Right cardiac atrium (tissue), 5 donors: ENCODE measurements around the gene SGF29. TPM values are rescaled to one million over a fixed set of nuclear protein-coding genes. Genes with fewer than 3 reads are reported as not detected.

Source experiments
- ATAC-seq, 2 donors: fragments of 200-7000 bp; cut with Tn5 transposase; one replicate each; pipeline versions ENCODE4 v1.8.0 to v1.9.1; 2020; ENCODE audit warnings: moderate library complexity in 2 of 2, mild to moderate bottlenecking in 1 of 2
- DNase-seq, 3 donors: peaks; one replicate each; pipeline ENCODE4 v3.0.0-alpha.2; 2020
- H3K27ac ChIP-seq: one replicate; pipeline ENCODE4 v1.5.1; 2013; ENCODE audit warnings: mild to moderate bottlenecking, low read length, control low read depth, moderate library complexity
- H3K27me3 ChIP-seq: one replicate; pipeline ENCODE4 v1.6.1; 2013; ENCODE audit not compliant: control insufficient read depth, insufficient read depth
- H3K4me1 ChIP-seq: one replicate; pipeline ENCODE4 v1.6.1; 2013; ENCODE audit warnings: low read length; ENCODE audit not compliant: control insufficient read depth, insufficient read depth
- H3K4me3 ChIP-seq: one replicate; pipeline ENCODE4 v1.5.1; 2013; ENCODE audit warnings: low read length, control low read depth
- H3K9me3 ChIP-seq: one replicate; pipeline ENCODE4 v1.6.1; 2013; ENCODE audit warnings: low read length; ENCODE audit not compliant: control insufficient read depth
- WGBS: extraction: QIAGEN DNeasy Blood & Tissue Kit; methylation state at CpG from one replicate; pipeline ENCODE4 v1.1.7; 2013; 5-methylcytosine and 5-hydroxymethylcytosine counted together
- intact Hi-C, 4 donors: fragments of 100-400 bp; cut with DNase I; formaldehyde crosslinking; loops; one replicate each; pipeline versions ENCODE4 v1.11.0 to v1.14.0; 2022 to 2023
- polyA plus RNA-seq: library from polyadenylated mRNA; stranded (reverse); fragments of 200-250 nt; gene quantifications from one replicate; pipeline ENCODE4 v1.2.3, GENCODE V29; 2013
- total RNA-seq, 4 donors: library from RNA; stranded (reverse); fragmentation: NEBNext Ultra II Directional; extraction: Animal tissue kit (Norgen Biotek cat#: 25700); gene quantifications; one replicate each; pipeline ENCODE4 v1.2.1, GENCODE V29; 2021
- donor health status: healthy with polysubstance abuse.
- donor health status: DM: no; HTN: yes; CAD: no.
- donor health status: DM: no; HTN: no; CAD: no.
- donor health status: DM: no; HTN: yes; CAD: no; lungs with severe emphysema.
- donor health status: DM: yes; HTN: yes; CAD: no.

The SGF29 gene
- total and polyA plus RNA-seq, 5 donors: 13.8 to 21.4 (median 18.2) TPM

DNA sequence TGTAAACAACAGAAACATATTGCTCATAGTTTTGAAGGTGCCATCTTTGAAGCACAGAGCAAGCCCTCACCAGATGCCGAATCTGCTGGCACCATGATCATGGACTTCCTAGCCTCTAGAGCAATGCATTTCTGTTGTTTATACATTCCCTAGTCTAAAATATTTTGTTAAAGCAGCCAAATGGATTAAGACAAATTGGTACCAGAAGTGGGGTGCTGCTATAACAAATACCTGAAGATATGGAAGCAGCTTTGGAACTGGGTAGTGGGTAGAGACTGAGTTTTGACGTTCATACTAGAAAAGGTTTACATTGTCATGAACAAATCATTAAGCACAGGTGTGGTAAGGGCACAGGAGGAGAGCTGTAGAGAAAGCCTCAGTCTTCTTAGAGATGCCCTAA, 13.6 kb downstream of the SGF29 start:
- Histone ChIP-seq H3K27me3 (no peaks in the 10 kb centered on the region), H3K9me3 (no peaks in the 10 kb centered on the region), H3K4me1 (no peaks in the 10 kb centered on the region), H3K4me3 (no peak overlapping the region), H3K27ac (no peak overlapping the region)
- intact Hi-C loops: no loop called here
- ATAC-seq (no peak), DNase-seq (no peak)
- 100% methylated on average over 2 of the region's 2 CpGs for WGBS

DNA sequence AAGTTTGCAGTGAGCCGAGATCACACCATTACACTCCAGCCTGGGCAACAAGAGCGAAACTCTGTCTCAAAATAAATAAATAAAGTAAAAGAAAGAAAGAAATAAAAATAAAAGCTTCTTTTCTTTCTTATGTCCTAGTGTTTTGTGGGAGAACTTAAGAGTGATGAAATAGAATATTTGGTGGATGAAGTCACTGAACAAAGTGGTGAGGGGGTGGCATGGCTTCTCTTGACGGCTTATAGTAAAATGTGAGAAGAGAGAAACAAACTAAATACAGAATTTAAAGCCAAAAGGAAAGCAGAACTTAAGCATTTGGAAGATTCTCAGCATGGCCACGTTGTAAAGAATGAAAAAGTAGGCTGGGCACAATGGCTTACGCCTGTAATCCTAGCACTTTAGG, 15.3 kb downstream of the SGF29 start:
- no peaks in the 10 kb centered on the region for H3K9me3 ChIP-seq
- ATAC-seq (no peak), DNase-seq (no peak)
- H3K27ac ChIP-seq: no peak overlapping the region
- 88% methylated on average over 5 of the region's 5 CpGs for WGBS
- peaks cover 11% of the 10 kb centered on the region for H3K4me1 ChIP-seq
- H3K27me3 ChIP-seq: no peaks in the 10 kb centered on the region
- intact Hi-C loops: no loop called here
- no peak overlapping the region for H3K4me3 ChIP-seq

DNA sequence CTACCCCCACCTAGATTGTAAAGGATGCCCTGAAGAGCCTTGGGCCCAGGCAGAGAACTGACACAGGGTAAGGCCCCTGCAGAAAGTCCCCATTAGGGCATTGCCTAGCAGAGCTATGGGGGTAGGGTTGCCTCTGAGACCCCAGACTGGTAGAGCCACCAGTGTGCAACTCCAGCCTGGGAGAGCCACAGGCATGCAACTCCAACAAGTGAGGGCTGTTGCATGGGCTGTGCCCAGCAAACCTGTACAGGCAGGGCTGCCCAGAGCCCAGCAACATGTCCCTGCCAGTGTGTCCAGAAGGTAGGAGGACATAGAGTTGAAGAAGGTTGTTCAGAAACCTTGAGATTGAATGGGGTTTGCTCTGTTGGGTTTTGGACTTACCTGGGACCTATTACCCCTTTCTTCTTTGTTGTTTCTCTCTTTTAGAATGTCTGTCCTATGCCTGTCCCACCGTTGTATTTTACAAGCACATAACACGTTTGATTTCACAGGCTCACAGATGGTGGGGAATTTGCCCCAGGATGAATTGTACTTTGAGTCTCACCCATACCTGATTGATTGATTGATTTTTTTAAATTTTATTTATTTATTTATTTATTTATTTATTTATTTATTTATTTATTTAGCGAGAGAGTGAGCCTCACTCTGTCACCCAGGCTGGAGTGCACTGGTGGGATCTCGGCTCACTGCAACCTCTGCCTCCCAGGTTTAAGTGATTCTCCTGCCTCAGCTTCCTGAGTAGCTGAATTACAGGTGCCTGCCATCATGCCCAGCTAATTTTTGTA, 16.4 kb downstream of the SGF29 start:
- peaks cover 14% of the 10 kb centered on the region for H3K4me1 ChIP-seq
- intact Hi-C loops: no loop called here
- no peak for DNase-seq
- 98% methylated on average over 4 of the region's 4 CpGs for WGBS
- no peak for ATAC-seq
- no peaks in the 10 kb centered on the region for H3K27me3 ChIP-seq
- H3K4me3 ChIP-seq: no peak overlapping the region
- H3K27ac ChIP-seq: no peak overlapping the region
- H3K9me3 ChIP-seq: no peaks in the 10 kb centered on the region

DNA sequence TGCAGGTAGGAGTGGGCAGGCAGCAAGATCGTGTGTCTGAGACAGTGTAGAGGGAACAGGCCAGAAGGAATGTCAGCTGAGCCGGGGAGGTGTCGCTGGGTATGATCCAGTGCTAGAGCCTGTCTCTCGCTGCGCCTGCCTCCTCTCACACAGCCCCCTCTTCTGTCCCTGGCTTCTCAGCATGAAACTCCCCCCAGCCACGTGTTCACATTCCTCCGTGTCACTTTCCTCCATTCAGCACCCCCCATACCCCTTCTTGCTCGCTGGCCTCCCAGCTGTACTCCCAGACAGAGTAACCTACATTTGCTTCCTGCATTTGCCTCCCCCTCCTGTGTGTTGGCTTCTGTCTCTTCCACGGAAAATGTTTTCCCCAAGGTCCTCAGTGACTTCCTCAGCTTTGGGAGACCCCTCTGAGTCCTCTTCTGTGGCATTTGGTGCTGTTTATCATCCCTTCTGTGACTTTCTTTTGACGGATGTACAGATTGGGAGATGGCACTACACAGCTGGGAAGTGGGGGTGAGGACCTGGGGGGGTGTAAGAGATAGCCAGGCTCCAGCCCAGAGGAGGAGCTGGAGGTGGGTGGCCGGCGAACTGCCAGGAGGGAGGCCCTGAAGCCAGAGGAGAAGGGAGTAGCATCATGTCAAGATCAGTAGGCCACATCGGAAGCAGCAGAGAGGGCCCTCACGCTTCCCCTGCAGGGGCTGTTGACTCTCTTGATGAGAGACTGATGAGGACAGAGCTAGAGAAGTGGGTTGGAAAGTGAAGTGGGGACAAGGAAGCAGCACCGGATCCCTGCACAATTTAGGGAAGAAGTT, 19.2 kb downstream of the SGF29 start:
- Histone ChIP-seq H3K4me1 (peaks cover 14% of the 10 kb centered on the region), H3K4me3 (no peak overlapping the region), H3K27me3 (no peaks in the 10 kb centered on the region), H3K9me3 (no peaks in the 10 kb centered on the region), H3K27ac (peak overlapping the region; percentile 40)
- ATAC-seq: peak; percentile 90 to 92
- peak; percentile 46 to 84 (median 82) for DNase-seq
- WGBS: 33% methylated on average over 15 of the region's 15 CpGs
- intact Hi-C loops: no loop called here

DNA sequence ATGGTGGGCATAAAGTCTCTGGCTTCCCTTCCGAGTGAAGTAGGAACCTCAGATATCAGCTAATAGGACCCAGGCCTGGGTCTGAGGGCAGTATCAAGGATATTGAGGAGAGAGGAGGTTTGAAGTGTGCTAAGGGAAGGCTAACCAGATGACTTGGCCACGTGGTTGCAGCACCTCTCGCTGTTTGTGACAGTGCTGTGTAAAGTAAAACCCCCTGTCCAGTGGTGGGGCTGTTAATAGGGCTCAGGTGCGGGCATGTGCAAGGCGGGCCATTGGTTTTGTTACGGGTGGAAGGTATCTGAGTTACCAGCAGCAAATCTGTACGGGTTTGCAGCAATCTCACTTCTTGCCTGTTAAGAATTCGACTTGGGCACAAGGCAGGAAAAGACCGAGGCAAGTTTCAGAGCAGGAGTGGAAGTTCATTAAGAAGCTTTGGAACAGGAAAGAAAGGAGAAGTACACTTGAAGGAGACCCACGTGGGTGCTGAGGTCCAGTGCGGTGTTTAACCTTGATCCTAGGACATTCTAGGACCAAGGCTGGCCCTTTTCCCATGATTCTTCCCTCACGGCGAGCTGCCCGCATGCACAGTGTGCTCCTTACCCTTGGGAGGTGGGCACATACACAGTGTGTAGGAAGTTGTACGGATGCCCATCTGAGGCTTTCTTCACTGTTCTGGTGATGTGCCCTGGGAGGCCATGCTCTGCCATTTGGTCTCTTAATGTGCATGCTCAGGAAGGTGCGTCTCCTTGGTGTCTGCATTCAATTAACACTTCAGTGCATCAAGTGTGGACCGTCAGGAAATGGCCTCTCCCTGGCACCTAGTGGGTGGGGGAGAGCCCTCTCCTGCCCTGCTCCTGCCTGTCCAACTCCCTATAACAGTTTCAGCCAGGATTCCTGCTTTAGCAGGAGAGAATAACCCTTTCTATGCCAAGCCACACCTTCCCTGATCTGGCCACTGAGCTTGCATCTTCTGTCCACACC, 20.3 kb downstream of the SGF29 start:
- no peak overlapping the region for H3K4me3 ChIP-seq
- H3K27me3 ChIP-seq: no peaks in the 10 kb centered on the region
- H3K9me3 ChIP-seq: no peaks in the 10 kb centered on the region
- ATAC-seq (peak; percentile 5 to 16), DNase-seq (no peak)
- H3K4me1 ChIP-seq: peaks cover 14% of the 10 kb centered on the region
- WGBS: 71% methylated on average over 17 of the region's 17 CpGs
- no peak overlapping the region for H3K27ac ChIP-seq
- intact Hi-C loops: no loop called here

DNA sequence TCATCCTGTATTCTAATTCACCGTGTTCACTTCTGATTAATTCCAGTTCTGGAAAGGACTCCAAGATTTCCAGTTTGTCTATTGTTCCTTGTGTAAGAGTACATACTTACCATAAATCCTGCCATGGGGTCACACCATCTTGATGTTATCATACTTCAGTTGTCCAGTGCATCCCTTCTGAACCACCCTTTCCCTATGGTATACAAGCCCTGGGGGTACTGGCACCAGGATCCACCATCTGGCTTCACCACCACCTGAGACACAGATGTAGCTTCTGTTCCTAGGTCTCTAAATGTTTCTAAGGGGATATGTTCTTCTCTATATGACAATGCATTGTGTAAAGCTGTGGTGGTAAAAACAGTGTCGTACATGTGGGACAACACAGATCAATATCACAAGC, 21.2 kb downstream of the SGF29 start:
- DNase-seq: no peak
- 93% methylated on average over 2 of the region's 2 CpGs for WGBS
- ATAC-seq: no peak
- intact Hi-C loops: no loop called here
- Histone ChIP-seq H3K27ac (no peak overlapping the region), H3K27me3 (no peaks in the 10 kb centered on the region), H3K9me3 (no peaks in the 10 kb centered on the region), H3K4me1 (peaks cover 14% of the 10 kb centered on the region), H3K4me3 (no peak overlapping the region)

DNA sequence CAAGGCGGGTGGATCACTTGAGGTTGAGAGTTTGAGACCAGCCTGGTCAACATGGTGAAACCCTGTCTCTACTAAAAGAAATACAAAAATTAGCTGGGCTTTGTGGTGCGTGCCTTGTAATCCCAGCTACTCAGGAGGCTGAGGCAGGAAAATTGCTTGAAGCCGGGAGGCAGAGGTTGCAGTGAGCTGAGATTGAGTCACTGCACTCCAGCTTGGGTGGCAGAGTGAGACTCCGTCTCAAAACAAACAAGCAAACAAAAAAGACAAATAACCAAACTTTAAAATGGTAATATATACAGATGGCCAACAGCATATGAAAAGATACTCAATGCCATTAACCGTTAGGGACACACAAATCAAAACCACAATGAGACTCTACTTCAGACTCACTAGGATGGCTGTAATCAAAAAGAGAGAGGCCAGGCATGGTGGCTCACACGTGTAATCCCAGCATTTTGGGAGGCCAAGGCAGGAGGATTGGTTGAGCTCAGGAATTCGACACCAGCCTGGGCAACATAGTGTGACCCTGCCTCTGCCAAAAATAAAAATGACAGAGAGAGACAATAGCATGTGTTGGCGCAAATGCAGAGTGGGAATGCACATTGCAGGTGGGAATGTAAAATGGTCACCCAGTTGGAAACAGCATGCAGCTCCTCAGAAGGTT, 21.9 kb downstream of the SGF29 start:
- intact Hi-C loops: no loop called here
- H3K9me3 ChIP-seq: no peaks in the 10 kb centered on the region
- ATAC-seq: no peak
- no peak for DNase-seq
- no peak overlapping the region for H3K4me3 ChIP-seq
- peaks cover 14% of the 10 kb centered on the region for H3K4me1 ChIP-seq
- no peak overlapping the region for H3K27ac ChIP-seq
- WGBS: 95% methylated on average over 8 of the region's 8 CpGs
- no peaks in the 10 kb centered on the region for H3K27me3 ChIP-seq

DNA sequence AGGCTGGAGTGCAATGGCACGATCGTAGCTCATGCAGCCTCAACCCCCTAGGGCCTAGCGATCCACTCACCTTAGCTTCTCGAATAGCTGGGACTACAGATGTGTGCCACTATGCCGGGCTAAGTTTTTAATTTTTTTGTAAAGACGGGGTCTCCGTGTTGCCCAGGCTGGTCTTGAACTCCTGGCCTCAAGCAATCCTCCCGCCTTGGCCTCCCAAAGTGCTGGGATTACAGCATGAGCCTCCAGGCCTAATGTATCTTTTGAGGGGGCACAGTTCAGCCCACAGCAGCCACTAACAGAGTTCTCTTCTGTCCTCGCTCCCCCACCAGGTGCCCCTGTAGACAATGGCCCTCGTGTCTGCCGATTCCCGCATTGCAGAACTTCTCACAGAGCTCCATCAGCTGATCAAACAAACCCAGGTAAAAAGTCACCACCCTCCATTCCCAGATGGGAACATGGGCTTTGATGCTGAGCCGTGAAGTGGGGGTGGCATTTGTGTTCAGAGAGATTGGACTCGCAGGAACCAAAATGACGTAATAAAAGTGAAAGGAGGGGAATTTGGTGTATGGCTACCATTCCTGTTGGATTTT, 27.1 kb downstream of the SGF29 start:
- H3K27ac ChIP-seq: no peak overlapping the region
- no peaks in the 10 kb centered on the region for H3K27me3 ChIP-seq
- DNase-seq (no peak), ATAC-seq (no peak)
- no peaks in the 10 kb centered on the region for H3K9me3 ChIP-seq
- H3K4me1 ChIP-seq: no peaks in the 10 kb centered on the region
- no peak overlapping the region for H3K4me3 ChIP-seq
- 98% methylated on average over 15 of the region's 15 CpGs for WGBS
- intact Hi-C loops: no loop called here

DNA sequence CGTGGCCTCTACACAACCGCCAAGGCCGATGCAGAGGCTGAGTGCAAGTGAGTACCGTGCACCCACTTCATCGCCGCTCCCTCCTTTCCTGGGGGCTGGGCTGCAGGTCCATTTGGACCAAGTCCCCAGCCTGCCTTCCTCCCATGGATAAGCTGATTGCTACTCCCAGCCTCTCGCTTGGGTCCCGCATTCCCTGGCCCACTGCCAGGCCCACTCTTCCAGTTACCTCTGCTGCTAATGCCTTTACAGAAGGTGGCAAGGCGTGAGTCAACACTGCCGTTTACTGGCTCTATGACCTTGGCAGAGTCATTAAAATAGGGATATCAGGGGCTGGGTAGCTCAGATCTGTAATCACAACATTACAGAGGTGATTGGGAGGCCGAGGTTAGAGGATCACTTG, 32.0 kb downstream of the SGF29 start:
- no peak for ATAC-seq
- H3K27ac ChIP-seq: no peak overlapping the region
- peak in 2 of 3 donors; percentile 70 to 73 for DNase-seq
- 67% methylated on average over 11 of the region's 11 CpGs for WGBS
- H3K4me1 ChIP-seq: no peaks in the 10 kb centered on the region
- H3K4me3 ChIP-seq: no peak overlapping the region
- no peaks in the 10 kb centered on the region for H3K27me3 ChIP-seq
- H3K9me3 ChIP-seq: no peaks in the 10 kb centered on the region
- intact Hi-C loops: no loop called here

DNA sequence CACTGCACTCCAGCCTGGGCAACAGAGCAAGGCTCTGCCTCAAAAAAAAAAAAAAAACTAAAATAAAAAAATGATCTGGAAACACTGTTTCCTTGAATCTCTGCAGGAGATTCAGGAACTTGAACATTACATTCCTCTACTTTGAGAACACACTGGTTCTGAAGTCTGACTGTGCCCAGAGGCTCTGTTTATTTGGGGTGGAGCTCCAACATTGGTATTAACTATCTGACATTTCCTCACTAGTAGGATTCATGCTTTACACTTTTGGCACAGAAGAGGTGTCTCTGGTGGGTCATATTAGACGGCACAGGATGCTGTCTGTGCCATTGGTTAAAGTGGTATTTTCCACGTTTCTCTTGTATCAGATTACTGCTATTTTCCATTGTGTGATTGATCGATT, 32.7 kb downstream of the SGF29 start:
- intact Hi-C loops: no loop called here
- no peak overlapping the region for H3K4me3 ChIP-seq
- no peak for DNase-seq
- 86% methylated on average over 3 of the region's 3 CpGs for WGBS
- no peaks in the 10 kb centered on the region for H3K9me3 ChIP-seq
- no peaks in the 10 kb centered on the region for H3K4me1 ChIP-seq
- H3K27ac ChIP-seq: no peak overlapping the region
- no peak for ATAC-seq
- no peaks in the 10 kb centered on the region for H3K27me3 ChIP-seq
